CD4-positive, alpha-beta memory T cell (primary cell): ENCODE results near the gene DAB1. TPM values are rescaled to one million over a fixed set of nuclear protein-coding genes. Genes with fewer than 3 reads are reported as not detected.
A peak's percentile ranks its signal among the peaks of the same experiment; 100 is the strongest.
"Not testable (repeated sequence)": the region's sequence is repeated elsewhere in the genome, so short reads cannot be mapped to it uniquely, and the experiment has no call there.

Source experiments
- CTCF ChIA-PET: fragments of 350-600 bp; sonication (Branson Sonifier 250); formaldehyde crosslinking; loops from one replicate; lab custom pipeline; 2021; ENCODE audit warnings: inconsistent platforms; ENCODE audit not compliant: partially characterized antibody; lab: Charles Lee
- POLR2A ChIA-PET: fragments of 350-600 bp; sonication (Branson Sonifier 250); formaldehyde crosslinking; loops from one replicate; lab custom pipeline; 2021; ENCODE audit not compliant: partially characterized antibody; lab: Charles Lee
- DNase-seq, 5 donors: peaks; one replicate each; pipeline versions ENCODE4 v3.0.0 to v3.0.0-alpha.2; 2020 to 2022; ENCODE audit warnings: mixed read lengths in 1 of 5
- H3K27ac ChIP-seq: one replicate; pipeline ENCODE4 v1.7.0; 2013; ENCODE audit warnings: low read depth, low read length
- H3K27me3 ChIP-seq: 2 replicates; pipeline ENCODE4 v1.7.0; 2013; ENCODE audit warnings: mild to moderate bottlenecking, low read length, moderate library complexity; ENCODE audit not compliant: insufficient read depth
- H3K36me3 ChIP-seq: 2 replicates; pipeline ENCODE4 v1.7.0; 2013; ENCODE audit warnings: mild to moderate bottlenecking, low read length, moderate library complexity; ENCODE audit not compliant: insufficient read depth
- H3K4me1 ChIP-seq: 2 replicates; pipeline ENCODE4 v1.7.0; 2013; ENCODE audit warnings: mild to moderate bottlenecking, low read length, moderate library complexity; ENCODE audit not compliant: insufficient read depth
- H3K4me3 ChIP-seq, 2 donors: one replicate each; pipeline ENCODE4 v1.7.0; 2013; ENCODE audit warnings: low read length in 2 of 2, mild to moderate bottlenecking in 1 of 2
- H3K9me3 ChIP-seq, 2 donors: one replicate each; pipeline ENCODE4 v1.7.0; 2013; ENCODE audit warnings: low read length in 2 of 2, control low read depth in 1 of 2; ENCODE audit not compliant: control insufficient read depth in 1 of 2
- H3K27ac Mint-ChIP-seq, 7 donors: one replicate each; pipeline ENCODE4 v1.8.0; 2020 to 2021; ENCODE audit warnings: mixed read lengths in 7 of 7, mild to moderate bottlenecking in 6 of 7, inconsistent platforms in 3 of 7, moderate library complexity in 3 of 7
- H3K27me3 Mint-ChIP-seq, 2 donors: one replicate each; pipeline ENCODE4 v1.8.0; 2020 to 2021; ENCODE audit warnings: mixed read lengths in 2 of 2
- H3K36me3 Mint-ChIP-seq, 2 donors: one replicate each; pipeline ENCODE4 v1.8.0; 2020 to 2021; ENCODE audit warnings: mixed read lengths in 2 of 2, inconsistent platforms in 1 of 2, mild to moderate bottlenecking in 1 of 2
- H3K4me1 Mint-ChIP-seq, 4 donors: one replicate each; pipeline ENCODE4 v1.8.0; 2020 to 2021; ENCODE audit warnings: mixed read lengths in 4 of 4, mild to moderate bottlenecking in 1 of 4
- H3K4me3 Mint-ChIP-seq, 8 donors: one replicate each; pipeline ENCODE4 v1.8.0; 2020 to 2021; ENCODE audit warnings: mixed read lengths in 8 of 8, mild to moderate bottlenecking in 7 of 8, moderate library complexity in 6 of 8, inconsistent platforms in 3 of 8
- H3K9me3 Mint-ChIP-seq, 8 donors: one replicate each; pipeline ENCODE4 v1.8.0; 2020 to 2021; ENCODE audit warnings: mixed read lengths in 8 of 8, mild to moderate bottlenecking in 5 of 8, inconsistent platforms in 3 of 8, moderate library complexity in 1 of 8
- intact Hi-C: fragments of 100-400 bp; cut with micrococcal nuclease; formaldehyde crosslinking; loops from one replicate; pipeline ENCODE4 v1.15.1; 2023
- polyA plus RNA-seq, 2 donors: library from polyadenylated mRNA; unstranded; fragments of 300-500 nt; fragmentation: Illumina TruSeq; gene quantifications; one replicate each; pipeline ENCODE4 v1.2.3, GENCODE V29; 2021
- total RNA-seq, 2 experiments: library from RNA; stranded (reverse); gene quantifications; one replicate each; pipeline ENCODE4 v1.2.3, GENCODE V29; 2021

The DAB1 gene
- total and polyA plus RNA-seq, 4 experiments from 2014 or later, result 1.5 to 3.9 (median 3.2) TPM

DNA sequence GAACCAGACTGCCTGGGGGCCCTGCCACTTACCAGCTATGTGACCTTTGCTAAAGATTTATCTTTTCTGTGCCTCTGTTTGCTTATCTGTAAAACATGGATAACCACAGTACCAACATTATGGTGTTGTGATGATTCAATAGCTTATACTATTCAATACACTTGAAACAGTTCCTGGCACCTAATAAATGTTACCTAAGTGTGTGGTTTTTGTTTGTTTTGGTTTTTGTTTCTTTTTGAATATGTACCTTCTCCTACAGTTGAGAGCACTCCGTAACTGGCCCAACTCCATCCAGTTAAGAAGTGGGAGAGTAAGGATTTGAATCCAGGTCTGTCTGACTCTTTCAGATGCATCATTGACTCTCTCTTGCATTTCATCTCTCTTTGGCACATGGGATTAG is 332.2 kb downstream of the DAB1 start:
- Histone ChIP-seq H3K27ac (no peak overlapping the region), H3K4me3 (no peak overlapping the region), H3K4me1 (no peaks in the 10 kb centered on the region), H3K36me3 (no peaks in the 10 kb centered on the region), H3K27me3 (no peaks in the 10 kb centered on the region), H3K9me3 (no peaks in the 10 kb centered on the region)
- Mint-ChIP-seq H3K27ac (no peak overlapping the region), H3K4me1 (no peaks in the 10 kb centered on the region), H3K9me3 (no peaks in the 10 kb centered on the region), H3K36me3 (peaks cover 0 to 5% of the 10 kb centered on the region in 2 donors), H3K4me3 (no peak overlapping the region), H3K27me3 (no peaks in the 10 kb centered on the region)
- CTCF ChIA-PET, result no interaction called here
- no peak for DNase-seq
- intact Hi-C loops, result no loop called here
- POLR2A ChIA-PET, result no interaction called here

DNA sequence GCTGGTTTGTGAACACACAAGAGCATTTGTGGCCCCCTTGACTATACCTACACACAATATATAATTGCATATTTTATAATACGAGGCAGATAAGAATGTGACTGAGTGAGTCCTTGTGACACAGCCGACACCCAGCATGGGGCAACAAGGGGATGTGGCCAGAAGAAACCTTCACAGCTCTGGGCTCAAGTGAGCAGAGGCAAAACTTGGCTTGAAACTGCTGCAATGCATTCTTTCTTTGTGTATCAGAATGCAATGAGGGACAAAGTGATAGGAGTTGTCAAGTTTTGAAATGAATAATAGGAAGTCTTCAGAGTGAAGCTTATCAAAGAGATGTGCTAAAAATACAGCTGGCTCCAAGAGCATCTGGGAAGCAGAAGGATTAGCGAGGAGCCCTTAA is 334.0 kb downstream of the DAB1 start:
- no peaks in the 10 kb centered on the region for H3K27me3 ChIP-seq
- H3K9me3 ChIP-seq, result no peaks in the 10 kb centered on the region
- no peak overlapping the region for H3K4me3 ChIP-seq
- Mint-ChIP-seq H3K9me3 (no peaks in the 10 kb centered on the region), H3K4me3 (no peak overlapping the region), H3K27ac (no peak overlapping the region), H3K27me3 (no peaks in the 10 kb centered on the region), H3K36me3 (peaks cover 0 to 5% of the 10 kb centered on the region in 2 donors), H3K4me1 (no peaks in the 10 kb centered on the region)
- DNase-seq, result no peak
- ChIA-PET POLR2A (no interaction called here), CTCF (no interaction called here)
- intact Hi-C loops, result no loop called here
- H3K4me1 ChIP-seq, result no peaks in the 10 kb centered on the region
- H3K27ac ChIP-seq, result no peak overlapping the region
- H3K36me3 ChIP-seq, result no peaks in the 10 kb centered on the region

DNA sequence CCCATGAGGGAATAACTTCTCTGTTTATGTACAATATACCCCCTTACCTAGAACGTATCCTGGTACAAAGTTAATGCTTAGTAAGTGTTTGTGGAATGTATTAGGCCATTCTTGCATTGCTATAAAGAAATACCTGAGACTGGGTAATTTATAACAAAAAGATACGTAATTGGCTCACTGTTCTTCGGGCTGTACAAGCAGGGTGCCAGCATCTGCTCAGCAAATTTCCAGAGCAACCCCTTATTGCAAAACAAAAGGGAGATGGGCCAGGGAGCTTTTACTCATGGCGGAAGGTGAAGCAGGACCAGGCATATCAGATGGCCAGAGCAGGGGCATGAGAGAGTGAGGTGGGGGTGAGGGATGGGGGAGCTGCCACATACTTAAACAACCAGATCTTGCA is 334.6 kb downstream of the DAB1 start:
- intact Hi-C loops, result no loop called here
- Histone ChIP-seq H3K27me3 (no peaks in the 10 kb centered on the region), H3K9me3 (no peaks in the 10 kb centered on the region), H3K4me3 (no peak overlapping the region), H3K4me1 (no peaks in the 10 kb centered on the region), H3K36me3 (no peaks in the 10 kb centered on the region), H3K27ac (no peak overlapping the region)
- H3K4me3 Mint-ChIP-seq, result no peak overlapping the region
- H3K4me1 Mint-ChIP-seq, result no peaks in the 10 kb centered on the region
- H3K36me3 Mint-ChIP-seq, result peaks cover 0 to 5% of the 10 kb centered on the region in 2 donors
- no peaks in the 10 kb centered on the region for H3K27me3 Mint-ChIP-seq
- no peaks in the 10 kb centered on the region for H3K9me3 Mint-ChIP-seq
- POLR2A ChIA-PET, result no interaction called here
- no peak overlapping the region for H3K27ac Mint-ChIP-seq
- no peak for DNase-seq
- CTCF ChIA-PET, result no interaction called here

DNA sequence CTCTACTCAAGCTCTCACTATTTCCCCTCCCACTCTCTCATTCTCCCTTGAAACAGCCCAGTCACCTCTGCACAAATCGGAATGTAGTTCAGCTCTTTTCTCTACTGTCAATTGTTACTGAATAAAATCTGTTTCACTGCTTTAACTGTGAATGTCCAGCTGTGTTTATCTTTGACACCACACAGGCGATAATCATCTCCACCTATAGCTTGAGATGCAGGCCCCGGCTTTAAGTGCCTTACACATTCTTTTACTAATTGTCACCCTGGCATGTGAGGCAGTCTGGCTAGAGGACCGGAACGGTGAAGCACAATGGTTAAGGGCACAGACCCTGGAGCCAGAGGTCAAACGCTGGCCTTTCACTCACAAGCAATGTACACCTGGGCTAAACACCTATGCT is 335.2 kb downstream of the DAB1 start:
- Histone ChIP-seq H3K4me1 (no peaks in the 10 kb centered on the region), H3K27ac (no peak overlapping the region), H3K9me3 (no peaks in the 10 kb centered on the region), H3K4me3 (no peak overlapping the region), H3K27me3 (no peaks in the 10 kb centered on the region), H3K36me3 (no peaks in the 10 kb centered on the region)
- no peak for DNase-seq
- no peak overlapping the region for H3K27ac Mint-ChIP-seq
- no peaks in the 10 kb centered on the region for H3K4me1 Mint-ChIP-seq
- ChIA-PET POLR2A (no interaction called here), CTCF (no interaction called here)
- no peaks in the 10 kb centered on the region for H3K9me3 Mint-ChIP-seq
- H3K27me3 Mint-ChIP-seq, result no peaks in the 10 kb centered on the region
- H3K4me3 Mint-ChIP-seq, result no peak overlapping the region
- intact Hi-C loops, result no loop called here
- peaks cover 0 to 5% of the 10 kb centered on the region in 2 donors for H3K36me3 Mint-ChIP-seq

DNA sequence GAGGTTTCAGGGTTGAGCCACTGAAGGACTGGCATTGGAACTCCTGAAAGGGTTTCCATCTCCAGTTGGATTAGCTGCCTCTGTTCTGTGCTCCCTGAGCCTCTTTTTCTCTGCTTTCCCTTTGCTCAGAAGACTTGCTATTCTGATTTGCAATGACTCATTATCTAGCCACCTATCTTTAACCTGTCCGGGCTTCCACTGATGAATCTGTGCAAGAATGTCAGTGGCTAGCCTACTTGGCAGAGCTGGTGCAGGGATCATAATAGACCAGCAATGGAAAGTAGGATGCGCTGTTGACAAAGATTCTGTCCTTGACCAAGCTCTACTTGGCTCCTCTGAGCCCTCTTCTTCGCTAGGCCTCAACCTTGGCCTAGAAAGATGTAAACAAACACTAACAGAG is 336.2 kb downstream of the DAB1 start:
- H3K27ac Mint-ChIP-seq, H3K27ac ChIP-seq, intact Hi-C loops, H3K4me3 ChIP-seq, H3K27me3 ChIP-seq, H3K9me3 ChIP-seq, H3K36me3 Mint-ChIP-seq, POLR2A ChIA-PET, CTCF ChIA-PET, H3K9me3 Mint-ChIP-seq, H3K4me1 ChIP-seq, H3K27me3 Mint-ChIP-seq, DNase-seq, H3K4me3 Mint-ChIP-seq, H3K4me1 Mint-ChIP-seq, H3K36me3 ChIP-seq: not testable (repeated sequence)

DNA sequence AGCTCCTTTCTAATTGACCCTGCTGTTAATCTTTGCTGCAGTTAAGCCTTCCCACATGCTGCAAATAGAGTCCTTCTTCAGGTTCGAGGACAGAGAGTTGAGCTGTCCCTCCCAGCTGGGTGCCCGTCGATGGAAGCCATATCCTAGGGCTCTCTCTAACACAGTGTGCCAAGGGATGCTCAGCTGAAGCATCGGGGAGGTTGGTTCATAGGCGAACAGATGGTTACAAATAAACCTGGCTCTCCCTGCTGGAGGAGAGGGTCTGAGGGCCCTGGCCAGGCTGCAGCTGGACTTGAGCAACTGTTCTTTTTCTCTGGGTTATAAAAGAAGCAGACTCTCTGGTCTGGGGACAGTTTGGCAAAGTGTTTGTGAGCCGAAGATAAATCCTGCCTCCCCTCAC is 337.7 kb downstream of the DAB1 start:
- Histone ChIP-seq H3K27ac (no peak overlapping the region), H3K9me3 (no peaks in the 10 kb centered on the region), H3K4me3 (no peak overlapping the region), H3K36me3 (no peaks in the 10 kb centered on the region), H3K4me1 (no peaks in the 10 kb centered on the region), H3K27me3 (no peaks in the 10 kb centered on the region)
- CTCF ChIA-PET, result no interaction called here
- DNase-seq, result no peak
- Mint-ChIP-seq H3K4me3 (no peak overlapping the region), H3K27me3 (no peaks in the 10 kb centered on the region), H3K27ac (no peak overlapping the region), H3K9me3 (no peaks in the 10 kb centered on the region), H3K36me3 (no peaks in the 10 kb centered on the region), H3K4me1 (no peaks in the 10 kb centered on the region)
- POLR2A ChIA-PET, result no interaction called here
- intact Hi-C loops, result no loop called here

DNA sequence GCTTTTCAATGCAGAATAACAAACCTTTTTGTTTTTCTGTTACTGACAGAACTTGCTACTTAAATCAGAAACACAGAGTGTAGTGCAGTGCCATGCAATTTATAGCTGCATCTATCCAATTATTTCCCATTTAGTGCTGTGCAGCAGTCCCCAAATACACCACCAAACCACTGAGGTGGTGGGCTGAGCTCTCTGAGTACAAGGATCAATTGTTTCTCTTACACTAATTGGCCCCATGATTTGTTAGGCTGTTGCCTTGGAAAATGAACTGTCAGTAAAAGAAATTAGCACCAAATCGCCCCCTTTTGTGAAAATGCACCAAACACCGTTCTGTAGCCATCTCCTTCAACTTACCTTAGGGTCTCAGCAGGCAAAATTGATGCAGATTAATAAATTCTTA is 339.2 kb downstream of the DAB1 start:
- no peak overlapping the region for H3K4me3 ChIP-seq
- H3K36me3 ChIP-seq, result no peaks in the 10 kb centered on the region
- H3K4me1 ChIP-seq, result no peaks in the 10 kb centered on the region
- ChIA-PET CTCF (no interaction called here), POLR2A (no interaction called here)
- intact Hi-C loops, result no loop called here
- peaks cover 0 to under 1% (median 0%) of the 10 kb centered on the region in 4 donors for H3K4me1 Mint-ChIP-seq
- no peaks in the 10 kb centered on the region for H3K27me3 ChIP-seq
- no peaks in the 10 kb centered on the region for H3K27me3 Mint-ChIP-seq
- no peak for DNase-seq
- no peak overlapping the region for H3K27ac ChIP-seq
- H3K27ac Mint-ChIP-seq, result peak overlapping the region in 1 of 7 donors; percentile 4
- H3K36me3 Mint-ChIP-seq, result no peaks in the 10 kb centered on the region
- no peaks in the 10 kb centered on the region for H3K9me3 Mint-ChIP-seq
- no peak overlapping the region for H3K4me3 Mint-ChIP-seq
- no peaks in the 10 kb centered on the region for H3K9me3 ChIP-seq
